ENCODE measurements around the gene COPG1. TPM values are rescaled to one million over a fixed set of nuclear protein-coding genes. Genes with fewer than 3 reads are reported as not detected.

Gene COPG1
- total and polyA plus RNA-seq, 4 donors, result 49.8 to 177 (median 87.0) TPM

DNA sequence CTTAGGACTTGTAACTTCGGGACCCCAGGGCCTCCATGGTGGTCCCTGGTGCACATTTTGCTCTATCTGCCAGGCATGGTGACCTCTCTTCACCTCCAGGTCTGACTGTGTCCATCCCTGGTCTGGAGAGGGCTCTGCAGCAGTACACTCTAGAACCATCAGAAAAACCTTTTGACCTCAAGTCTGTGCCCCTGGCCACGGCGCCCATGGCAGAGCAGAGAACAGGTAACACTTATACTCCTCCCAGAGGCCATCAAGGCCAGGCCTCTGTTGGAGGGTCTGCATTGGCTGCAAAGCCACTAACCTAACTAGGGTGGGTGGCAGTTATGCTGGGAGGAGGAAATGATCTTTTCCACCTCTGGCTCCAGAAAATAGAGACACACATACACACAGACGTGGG lies 19.0 kb downstream of the COPG1 start:
- TF ChIP-seq HNF4G (IDR thresholded peaks at IDR 0.05) (no peak), MAX (IDR thresholded peaks at IDR 0.05) (no peak), EGR1 (IDR thresholded peaks at IDR 0.05; ENCODE audit: low read depth in 2 of 2) (no peak), ZBTB33 (IDR thresholded peaks at IDR 0.05) (no peak), SP1 (IDR thresholded peaks at IDR 0.05) (no peak), JUND (IDR thresholded peaks at IDR 0.05) (no peak), HNF4A (conservative IDR thresholded peaks at IDR 0.05) (no peak), RAD21 (IDR thresholded peaks at IDR 0.05) (no peak), FOXA2 (IDR thresholded peaks at IDR 0.05) (no peak), GABPA (IDR thresholded peaks at IDR 0.05 in 1 of 2, conservative IDR thresholded peaks at IDR 0.05 in 1 of 2) (no peak), YY1 (IDR thresholded peaks at IDR 0.05) (no peak), FOXA1 (IDR thresholded peaks at IDR 0.05) (no peak), TAF1 (conservative IDR thresholded peaks at IDR 0.05) (no peak), NR2F2 (IDR thresholded peaks at IDR 0.05) (no peak), ATF3 (IDR thresholded peaks at IDR 0.05) (no peak), REST (IDR thresholded peaks at IDR 0.05) (no peak)
- TF ChIP-seq, protein P1, sequence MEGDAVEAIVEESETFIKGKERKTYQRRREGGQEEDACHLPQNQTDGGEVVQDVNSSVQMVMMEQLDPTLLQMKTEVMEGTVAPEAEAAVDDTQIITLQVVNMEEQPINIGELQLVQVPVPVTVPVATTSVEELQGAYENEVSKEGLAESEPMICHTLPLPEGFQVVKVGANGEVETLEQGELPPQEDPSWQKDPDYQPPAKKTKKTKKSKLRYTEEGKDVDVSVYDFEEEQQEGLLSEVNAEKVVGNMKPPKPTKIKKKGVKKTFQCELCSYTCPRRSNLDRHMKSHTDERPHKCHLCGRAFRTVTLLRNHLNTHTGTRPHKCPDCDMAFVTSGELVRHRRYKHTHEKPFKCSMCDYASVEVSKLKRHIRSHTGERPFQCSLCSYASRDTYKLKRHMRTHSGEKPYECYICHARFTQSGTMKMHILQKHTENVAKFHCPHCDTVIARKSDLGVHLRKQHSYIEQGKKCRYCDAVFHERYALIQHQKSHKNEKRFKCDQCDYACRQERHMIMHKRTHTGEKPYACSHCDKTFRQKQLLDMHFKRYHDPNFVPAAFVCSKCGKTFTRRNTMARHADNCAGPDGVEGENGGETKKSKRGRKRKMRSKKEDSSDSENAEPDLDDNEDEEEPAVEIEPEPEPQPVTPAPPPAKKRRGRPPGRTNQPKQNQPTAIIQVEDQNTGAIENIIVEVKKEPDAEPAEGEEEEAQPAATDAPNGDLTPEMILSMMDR (IDR thresholded peaks at IDR 0.05; ENCODE audit: low read depth, low read length, missing input control), result no peak
- 94% methylated on average over 4 of the region's 4 CpGs for WGBS
- no peaks in the 10 kb centered on the region for H3K27me3 ChIP-seq (ENCODE audit: control insufficient read depth in 4 of 4, insufficient read depth in 4 of 4, low read length in 3 of 4)
- no peak overlapping the region for H3K9ac ChIP-seq (ENCODE audit: low read depth in 1 of 2, low read length in 2 of 2)
- no peaks in the 10 kb centered on the region for H3K4me1 ChIP-seq (ENCODE audit: control insufficient read depth in 4 of 4, insufficient read depth in 4 of 4, low read length in 3 of 4)
- no peak overlapping the region for H3K4me3 ChIP-seq (ENCODE audit: low read depth in 1 of 3, low read length in 3 of 3)
- DNase-seq (ENCODE audit: low spot score), result no peak
- H3K27ac ChIP-seq (ENCODE audit: low read depth in 1 of 2, low read length in 2 of 2), result no peak overlapping the region
- peaks cover 44 to 88% (median 78%) of the 10 kb centered on the region in 4 donors for H3K36me3 ChIP-seq (ENCODE audit: control insufficient read depth in 4 of 4, insufficient read depth in 3 of 4, low read depth in 1 of 4, low read length in 3 of 4)
- H3K9me3 ChIP-seq (ENCODE audit: control insufficient read depth in 4 of 4, low read length in 3 of 4), result no peaks in the 10 kb centered on the region

DNA sequence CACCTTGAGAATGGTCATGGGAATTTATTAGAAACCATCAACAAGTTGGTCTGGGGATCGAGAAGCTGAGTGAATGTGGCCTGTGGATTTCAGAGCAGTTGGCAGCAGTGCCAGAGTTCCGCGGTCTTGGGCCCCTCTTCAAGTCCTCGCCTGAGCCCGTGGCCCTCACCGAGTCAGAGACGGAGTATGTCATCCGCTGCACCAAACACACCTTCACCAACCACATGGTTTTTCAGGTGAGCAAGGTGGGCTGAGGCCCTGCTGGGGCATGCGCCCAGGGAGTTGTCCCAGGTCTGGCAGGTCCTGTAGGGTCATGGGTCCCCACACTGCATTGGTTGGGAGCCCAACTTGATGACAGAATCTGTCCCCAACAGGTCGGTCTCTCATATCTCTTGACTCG lies 22.3 kb downstream of the COPG1 start:
- Histone ChIP-seq H3K27ac (ENCODE audit: low read depth in 1 of 2, low read length in 2 of 2) (no peak overlapping the region), H3K4me1 (ENCODE audit: control insufficient read depth in 4 of 4, insufficient read depth in 4 of 4, low read length in 3 of 4) (no peaks in the 10 kb centered on the region), H3K27me3 (ENCODE audit: control insufficient read depth in 4 of 4, insufficient read depth in 4 of 4, low read length in 3 of 4) (no peaks in the 10 kb centered on the region), H3K9ac (ENCODE audit: low read depth in 1 of 2, low read length in 2 of 2) (no peak overlapping the region), H3K36me3 (ENCODE audit: control insufficient read depth in 4 of 4, insufficient read depth in 3 of 4, low read depth in 1 of 4, low read length in 3 of 4) (peaks cover 37 to 93% (median 83%) of the 10 kb centered on the region in 4 donors), H3K9me3 (ENCODE audit: control insufficient read depth in 4 of 4, low read length in 3 of 4) (no peaks in the 10 kb centered on the region), H3K4me3 (ENCODE audit: low read depth in 1 of 3, low read length in 3 of 3) (no peak overlapping the region)
- no peak for DNase-seq (ENCODE audit: low spot score)
- no peak for TF ChIP-seq SP1 (IDR thresholded peaks at IDR 0.05)
- no peak for TF ChIP-seq YY1 (IDR thresholded peaks at IDR 0.05)
- no peak for TF ChIP-seq ATF3 (IDR thresholded peaks at IDR 0.05)
- no peak for TF ChIP-seq FOXA2 (IDR thresholded peaks at IDR 0.05)
- no peak for TF ChIP-seq TAF1 (conservative IDR thresholded peaks at IDR 0.05)
- TF ChIP-seq FOXA1 (IDR thresholded peaks at IDR 0.05), result no peak
- no peak for TF ChIP-seq EGR1 (IDR thresholded peaks at IDR 0.05; ENCODE audit: low read depth in 2 of 2)
- TF ChIP-seq JUND (IDR thresholded peaks at IDR 0.05), result no peak
- TF ChIP-seq HNF4G (IDR thresholded peaks at IDR 0.05), result no peak
- TF ChIP-seq HNF4A (conservative IDR thresholded peaks at IDR 0.05), result no peak
- TF ChIP-seq REST (IDR thresholded peaks at IDR 0.05), result no peak
- TF ChIP-seq RXRA (IDR thresholded peaks at IDR 0.05), result no peak
- WGBS, result 97% methylated on average over 11 of the region's 11 CpGs
